HG03354 (cell line): ENCODE data around the gene OXSR1.
"Not testable (repeated sequence)": the region's sequence is repeated elsewhere in the genome, so short reads cannot be mapped to it uniquely, and the experiment has no call there.

Experiments
- ATAC-seq: cut with Tn5 transposase; IDR thresholded peaks from one replicate; pipeline ENCODE4 v1.9.1; 2021; ENCODE audit warnings: mild to moderate bottlenecking; ENCODE audit not compliant: unreplicated experiment, poor library complexity, severe bottlenecking

The OXSR1 gene

GRCh38 chr3:38207254-38208003, 42.1 kb downstream of the OXSR1 start:
- no peak for ATAC-seq

- peak; percentile 68 for ATAC-seq
These were observed 44.9 kb downstream of the OXSR1 start for GRCh38 chr3:38210141-38210757.

GRCh38 chr3:38212141-38212540, 46.8 kb downstream of the OXSR1 start:
- no peak for ATAC-seq

GRCh38 chr3:38214560-38214959, 49.2 kb downstream of the OXSR1 start:
- no peak for ATAC-seq

- ATAC-seq, result no peak
These were observed 54.4 kb downstream of the OXSR1 start for GRCh38 chr3:38219609-38220197.

- no peak for ATAC-seq
These were observed 55.7 kb downstream of the OXSR1 start for GRCh38 chr3:38221005-38221404.

- ATAC-seq, result no peak
These were observed 56.8 kb downstream of the OXSR1 start for GRCh38 chr3:38222032-38222634.

- no peak for ATAC-seq
These were observed 59.0 kb downstream of the OXSR1 start for GRCh38 chr3:38224357-38224756.

GRCh38 chr3:38226273-38226672, 60.9 kb downstream of the OXSR1 start:
- no peak for ATAC-seq

GRCh38 chr3:38227989-38228388, 62.7 kb downstream of the OXSR1 start:
- no peak for ATAC-seq

- no peak for ATAC-seq
These were observed 63.7 kb downstream of the OXSR1 start for GRCh38 chr3:38229036-38229435.

GRCh38 chr3:38232701-38233100, 67.4 kb downstream of the OXSR1 start:
- no peak for ATAC-seq

GRCh38 chr3:38235466-38235865, 70.1 kb downstream of the OXSR1 start:
- ATAC-seq, result no peak

- no peak for ATAC-seq
These were observed 73.2 kb downstream of the OXSR1 start for GRCh38 chr3:38238416-38239008.

- not testable (repeated sequence) for ATAC-seq
These were observed 77.5 kb downstream of the OXSR1 start for GRCh38 chr3:38242812-38243211.

- ATAC-seq, result no peak
These were observed 80.6 kb downstream of the OXSR1 start for GRCh38 chr3:38245930-38246329.

- no peak for ATAC-seq
These were observed 82.2 kb downstream of the OXSR1 start for GRCh38 chr3:38247366-38248035.

- ATAC-seq, result no peak
These were observed 84.9 kb downstream of the OXSR1 start for GRCh38 chr3:38250198-38250597.

GRCh38 chr3:38251197-38251596, 85.9 kb downstream of the OXSR1 start:
- no peak for ATAC-seq

- ATAC-seq, result no peak
These were observed 88.4 kb downstream of the OXSR1 start for GRCh38 chr3:38253704-38254103.
